IgD-negative memory B cell (primary cell): ENCODE results near the gene XXYLT1. TPM values are rescaled to one million over a fixed set of nuclear protein-coding genes. Genes with fewer than 3 reads are reported as not detected.

Source experiments
- H3K27ac Mint-ChIP-seq, 3 donors: one replicate each; pipeline ENCODE4 v1.8.0; 2020 to 2022; ENCODE audit warnings: mild to moderate bottlenecking in 3 of 3, mixed read lengths in 3 of 3, moderate library complexity in 1 of 3
- H3K27me3 Mint-ChIP-seq: one replicate; pipeline ENCODE4 v1.8.0; 2021; ENCODE audit warnings: mixed read lengths
- H3K36me3 Mint-ChIP-seq: one replicate; pipeline ENCODE4 v1.8.0; 2020; ENCODE audit warnings: mild to moderate bottlenecking, mixed read lengths
- H3K4me1 Mint-ChIP-seq, 3 donors: one replicate each; pipeline ENCODE4 v1.8.0; 2020 to 2022; ENCODE audit warnings: mixed read lengths in 3 of 3, mild to moderate bottlenecking in 1 of 3
- H3K4me3 Mint-ChIP-seq, 4 donors: one replicate each; pipeline ENCODE4 v1.8.0; 2020 to 2022; ENCODE audit warnings: mild to moderate bottlenecking in 4 of 4, mixed read lengths in 4 of 4, moderate library complexity in 3 of 4
- H3K9me3 Mint-ChIP-seq, 3 donors: one replicate each; pipeline ENCODE4 v1.8.0; 2020 to 2021; ENCODE audit warnings: mixed read lengths in 3 of 3, mild to moderate bottlenecking in 1 of 3
- polyA plus RNA-seq: library from polyadenylated mRNA; unstranded; fragments of 300-500 nt; fragmentation: Illumina TruSeq; gene quantifications from one replicate; pipeline ENCODE4 v1.2.3, GENCODE V29; 2021

Gene XXYLT1
- polyA plus RNA-seq, 1 donor from 2014 or later = 5.2 TPM

DNA sequence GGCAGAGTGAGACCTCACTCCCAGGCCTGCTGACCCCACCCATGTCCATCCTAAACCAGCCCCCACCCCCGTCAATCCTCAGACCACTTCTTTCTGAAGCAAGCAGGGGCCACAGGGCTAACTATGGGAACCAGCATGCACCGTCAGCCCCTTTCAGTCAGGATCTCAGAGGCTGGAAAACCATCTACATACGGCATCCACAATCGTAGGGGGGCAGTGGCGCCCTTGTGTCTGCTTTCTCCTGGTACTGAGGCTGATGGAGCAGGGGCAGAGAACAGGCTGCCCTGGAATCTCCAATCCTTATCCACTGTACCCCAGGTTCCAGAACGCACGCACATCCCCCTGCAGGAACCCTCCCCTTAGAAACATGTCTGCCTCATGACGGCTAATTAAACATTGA lies 56.6 kb downstream of the XXYLT1 start:
- Mint-ChIP-seq H3K9me3 (no peaks in the 10 kb centered on the region), H3K36me3 (peaks cover 2% of the 10 kb centered on the region), H3K27ac (no peak overlapping the region), H3K27me3 (no peaks in the 10 kb centered on the region), H3K4me3 (no peak overlapping the region), H3K4me1 (peaks cover 0 to 3% (median 0%) of the 10 kb centered on the region in 3 donors)

DNA sequence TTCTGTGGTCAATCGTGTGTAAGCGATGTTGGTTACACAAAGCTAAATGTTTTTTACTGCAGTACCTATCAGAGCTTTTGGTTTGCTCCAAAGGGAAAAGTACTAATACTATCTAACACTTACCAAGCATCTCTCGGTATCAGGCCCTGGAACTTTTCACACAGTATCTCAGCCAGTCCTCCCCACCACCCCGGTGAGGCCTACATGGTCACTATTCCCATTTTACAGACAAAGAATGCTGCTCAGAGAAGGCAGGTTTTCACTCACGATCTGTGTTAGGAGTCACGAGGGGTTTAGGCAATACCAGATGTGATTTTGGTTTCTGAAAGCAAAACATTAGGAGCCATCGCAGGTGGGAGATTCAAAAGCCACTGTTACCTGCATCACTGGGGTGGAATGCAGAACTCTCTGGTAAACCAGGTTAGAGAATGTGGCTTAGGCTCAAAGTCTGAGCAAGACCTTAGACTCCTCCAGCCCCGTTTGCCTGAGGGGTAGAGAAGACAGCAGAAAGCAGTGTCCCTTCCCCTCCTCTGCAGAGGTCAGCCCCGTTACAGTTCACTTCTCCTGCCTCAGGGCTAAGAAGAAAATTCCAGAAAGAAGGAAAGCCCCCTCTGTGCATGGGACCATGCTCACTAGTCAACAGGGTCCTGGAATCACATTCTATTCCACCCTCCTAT lies 57.2 kb downstream of the XXYLT1 start:
- H3K4me1 Mint-ChIP-seq = peaks cover 0 to 3% (median 0%) of the 10 kb centered on the region in 3 donors
- no peaks in the 10 kb centered on the region for H3K9me3 Mint-ChIP-seq
- H3K27ac Mint-ChIP-seq = no peak overlapping the region
- peaks cover 2% of the 10 kb centered on the region for H3K36me3 Mint-ChIP-seq
- H3K4me3 Mint-ChIP-seq = no peak overlapping the region
- H3K27me3 Mint-ChIP-seq = no peaks in the 10 kb centered on the region

DNA sequence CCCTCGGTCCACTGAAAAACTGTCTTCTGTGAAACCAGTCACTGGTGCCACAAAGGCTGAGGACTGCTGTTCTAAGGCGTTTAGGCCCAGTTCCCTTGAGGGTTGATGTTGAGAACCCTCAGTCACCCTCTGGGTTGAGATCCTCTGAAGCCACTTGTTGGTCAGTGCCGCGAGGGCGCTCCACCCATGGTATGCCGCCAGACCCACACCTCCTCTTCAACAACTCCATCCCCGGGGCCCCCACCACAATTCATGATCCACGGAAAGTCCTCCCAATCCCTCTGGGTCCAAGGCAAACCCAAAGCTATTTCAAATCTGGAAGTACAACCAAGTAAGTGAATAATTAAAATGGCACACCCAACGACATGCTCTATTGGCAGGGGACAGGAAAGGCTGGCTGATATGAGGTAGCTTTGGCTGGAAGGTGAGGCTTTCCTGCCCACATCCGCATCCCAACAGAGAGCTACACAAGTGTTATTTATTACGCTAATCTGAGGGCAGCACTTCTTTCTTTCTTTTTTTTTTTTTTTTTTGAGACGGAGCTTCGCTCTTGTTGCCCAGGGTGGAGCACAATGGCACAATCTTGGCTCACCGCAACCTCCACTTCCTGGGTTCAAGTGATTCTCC lies 58.1 kb downstream of the XXYLT1 start:
- no peaks in the 10 kb centered on the region for H3K9me3 Mint-ChIP-seq
- no peak overlapping the region for H3K27ac Mint-ChIP-seq
- H3K4me1 Mint-ChIP-seq = peaks cover 6 to 10% (median 6%) of the 10 kb centered on the region in 3 donors
- H3K4me3 Mint-ChIP-seq = peak overlapping the region in 1 of 4 donors; percentile 33
- H3K36me3 Mint-ChIP-seq = peaks cover 2% of the 10 kb centered on the region
- H3K27me3 Mint-ChIP-seq = no peaks in the 10 kb centered on the region

DNA sequence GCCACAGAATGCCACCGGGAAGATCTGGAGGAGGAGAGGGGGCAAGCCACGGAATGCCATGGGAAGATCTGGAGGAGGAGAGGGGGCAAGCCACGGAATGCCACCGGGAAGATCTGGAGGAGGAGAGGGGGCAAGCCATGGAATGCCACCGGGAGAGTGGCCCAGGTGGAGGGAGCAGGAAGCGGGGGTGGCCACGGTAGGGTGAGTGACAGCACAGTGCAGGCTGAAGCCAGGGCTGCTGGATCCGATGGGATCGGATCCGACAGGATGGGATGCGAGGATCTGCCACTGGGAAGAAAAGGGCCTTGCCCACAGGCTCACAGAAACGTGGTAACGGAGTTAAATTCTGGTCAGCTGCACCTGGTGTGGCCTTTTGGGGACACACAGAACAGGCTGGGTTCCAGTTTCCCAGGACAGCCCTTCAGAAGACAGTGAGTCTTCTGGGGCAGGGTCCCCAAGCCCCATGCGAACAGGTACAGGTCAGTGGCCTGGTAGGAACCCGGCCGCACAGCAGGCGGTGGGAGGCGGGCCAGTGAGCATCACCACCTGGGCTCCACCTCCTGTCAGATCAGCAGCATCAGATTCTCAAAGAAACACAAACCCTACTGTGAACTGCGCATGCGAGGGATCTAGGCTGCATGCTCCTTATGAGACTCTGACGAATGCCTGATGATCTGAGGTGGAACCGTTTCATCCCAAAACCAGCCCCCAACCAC lies 58.8 kb downstream of the XXYLT1 start:
- H3K4me3 Mint-ChIP-seq = no peak overlapping the region
- no peaks in the 10 kb centered on the region for H3K27me3 Mint-ChIP-seq
- peaks cover 6 to 12% (median 7%) of the 10 kb centered on the region in 3 donors for H3K4me1 Mint-ChIP-seq
- H3K27ac Mint-ChIP-seq = no peak overlapping the region
- H3K9me3 Mint-ChIP-seq = no peaks in the 10 kb centered on the region
- H3K36me3 Mint-ChIP-seq = peaks cover 2% of the 10 kb centered on the region

DNA sequence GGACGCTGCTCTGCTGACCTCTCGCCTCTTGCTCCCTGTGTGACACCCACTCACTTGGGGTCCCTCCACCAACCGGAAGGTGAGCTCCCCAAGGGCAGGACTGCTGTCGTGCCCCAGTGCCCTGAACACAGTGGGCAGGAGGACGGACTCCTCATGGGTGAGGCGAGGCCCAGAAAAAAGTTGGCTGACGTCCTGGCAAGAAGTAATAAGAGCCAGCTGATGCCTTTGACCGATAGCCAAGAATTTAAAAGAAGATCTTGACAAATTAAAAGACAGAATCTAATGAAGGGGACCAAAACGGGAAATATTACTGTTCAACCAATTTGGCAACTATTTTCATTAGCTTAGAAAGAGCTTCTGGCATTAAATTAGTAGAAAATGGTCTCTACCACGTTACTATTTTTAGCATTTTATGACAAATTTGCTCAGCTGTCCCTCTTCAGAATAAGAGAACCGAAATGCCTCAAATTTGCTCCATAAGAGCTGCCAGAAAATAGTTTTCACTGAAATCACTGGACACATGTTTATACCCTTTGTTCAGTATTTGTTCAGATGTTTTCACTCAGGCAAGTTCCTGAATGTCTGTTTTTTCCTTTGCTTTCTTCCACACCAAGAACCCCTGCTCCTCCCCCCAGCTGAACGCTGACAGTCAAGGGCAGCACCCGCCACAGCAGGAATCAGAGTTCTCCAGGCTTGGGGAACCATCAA lies 60.5 kb downstream of the XXYLT1 start:
- no peaks in the 10 kb centered on the region for H3K27me3 Mint-ChIP-seq
- H3K4me3 Mint-ChIP-seq = no peak overlapping the region
- H3K36me3 Mint-ChIP-seq = peaks cover 2% of the 10 kb centered on the region
- peaks cover 7 to 14% (median 9%) of the 10 kb centered on the region in 3 donors for H3K4me1 Mint-ChIP-seq
- no peak overlapping the region for H3K27ac Mint-ChIP-seq
- H3K9me3 Mint-ChIP-seq = no peaks in the 10 kb centered on the region

DNA sequence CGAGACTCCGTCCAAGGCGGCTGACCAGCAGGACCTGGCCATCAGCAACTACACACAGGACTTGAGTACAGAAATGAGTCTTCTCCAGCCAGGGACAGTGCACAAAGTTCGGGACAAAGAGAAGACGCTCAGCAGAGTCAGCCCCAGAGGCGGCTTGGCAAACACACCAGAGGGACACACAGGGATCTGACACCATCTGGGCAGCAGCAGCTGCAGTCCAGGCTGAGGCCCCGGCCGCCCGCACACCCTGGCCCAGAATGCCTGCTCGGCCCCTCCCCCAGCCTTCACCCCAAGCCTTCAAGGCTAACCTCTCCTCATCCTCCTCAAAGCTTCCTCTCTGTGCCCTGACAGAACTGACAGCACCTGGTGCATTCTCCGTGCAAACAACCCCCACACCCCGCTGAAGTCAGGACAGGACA lies 61.1 kb downstream of the XXYLT1 start:
- H3K27ac Mint-ChIP-seq = no peak overlapping the region
- H3K4me1 Mint-ChIP-seq = peaks cover 11 to 19% (median 12%) of the 10 kb centered on the region in 3 donors
- H3K27me3 Mint-ChIP-seq = no peaks in the 10 kb centered on the region
- H3K4me3 Mint-ChIP-seq = no peak overlapping the region
- H3K36me3 Mint-ChIP-seq = peaks cover 2% of the 10 kb centered on the region
- H3K9me3 Mint-ChIP-seq = no peaks in the 10 kb centered on the region

DNA sequence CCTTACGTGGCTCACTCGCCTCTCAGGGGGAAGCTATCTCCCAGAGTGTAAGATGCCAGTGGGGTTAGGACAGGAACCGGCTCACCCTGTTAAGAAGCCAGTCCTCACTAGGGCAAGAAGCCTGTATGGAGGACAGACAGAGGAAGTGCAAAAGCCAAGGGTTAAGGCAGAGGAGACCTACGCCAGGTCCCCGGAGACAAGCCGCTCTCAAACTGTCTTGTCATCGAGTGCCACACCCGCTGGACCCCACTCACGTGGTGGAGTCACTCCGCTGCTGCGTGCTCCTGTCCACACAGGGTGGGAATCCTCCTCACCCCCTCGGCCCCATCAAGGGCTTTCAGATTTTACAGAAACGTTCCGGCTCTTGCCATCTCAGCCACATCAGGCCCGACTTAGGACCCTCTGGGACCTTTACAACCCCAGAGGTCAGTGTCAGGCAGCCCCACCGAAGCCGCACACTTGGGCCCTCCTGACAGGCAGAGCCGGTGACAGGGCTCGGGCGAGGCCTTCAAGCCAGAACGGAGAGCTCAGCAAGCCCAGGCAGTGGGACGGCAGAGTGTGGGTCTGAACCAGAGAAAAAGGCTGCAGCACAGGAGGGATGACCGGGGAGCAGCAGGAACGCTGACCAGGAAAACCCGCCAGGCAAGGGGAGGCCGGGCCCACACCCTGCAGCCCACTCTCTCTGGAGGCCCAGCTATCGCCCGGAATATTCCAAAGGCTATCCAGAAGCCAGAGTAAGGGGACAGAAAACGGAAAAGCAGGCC lies 61.7 kb downstream of the XXYLT1 start:
- H3K4me1 Mint-ChIP-seq = peaks cover 12 to 25% (median 16%) of the 10 kb centered on the region in 3 donors
- no peaks in the 10 kb centered on the region for H3K27me3 Mint-ChIP-seq
- H3K36me3 Mint-ChIP-seq = peaks cover 2% of the 10 kb centered on the region

DNA sequence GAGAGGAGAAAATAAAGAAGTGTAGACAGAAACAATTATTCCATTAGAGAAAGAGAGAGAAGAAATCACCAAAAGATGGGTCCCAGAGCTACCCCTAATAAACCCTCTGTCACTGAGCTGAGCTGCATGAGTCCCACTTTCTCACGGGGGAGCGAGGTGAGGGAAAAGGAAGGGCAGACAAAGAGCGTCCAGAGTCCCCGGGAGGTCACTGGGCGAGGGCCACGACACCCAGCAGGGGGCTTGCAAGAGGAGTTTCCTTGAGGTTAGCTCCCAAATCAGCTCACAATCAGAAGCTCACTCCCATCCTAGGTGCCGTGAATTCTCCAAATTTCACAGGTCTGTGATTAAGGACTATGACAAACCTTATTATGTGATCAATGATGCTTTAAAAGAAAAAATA lies 62.3 kb downstream of the XXYLT1 start:
- H3K36me3 Mint-ChIP-seq = peaks cover 2% of the 10 kb centered on the region
- peaks cover 12 to 26% (median 17%) of the 10 kb centered on the region in 3 donors for H3K4me1 Mint-ChIP-seq
- no peaks in the 10 kb centered on the region for H3K27me3 Mint-ChIP-seq
- H3K9me3 Mint-ChIP-seq = no peaks in the 10 kb centered on the region
- H3K4me3 Mint-ChIP-seq = peak overlapping the region in 1 of 4 donors; percentile 24
- no peak overlapping the region for H3K27ac Mint-ChIP-seq

More for the DNA sequence above, 61.7 kb downstream of the XXYLT1 start:
- no peak overlapping the region for H3K4me3 Mint-ChIP-seq
- H3K9me3 Mint-ChIP-seq = no peaks in the 10 kb centered on the region
- no peak overlapping the region for H3K27ac Mint-ChIP-seq

DNA sequence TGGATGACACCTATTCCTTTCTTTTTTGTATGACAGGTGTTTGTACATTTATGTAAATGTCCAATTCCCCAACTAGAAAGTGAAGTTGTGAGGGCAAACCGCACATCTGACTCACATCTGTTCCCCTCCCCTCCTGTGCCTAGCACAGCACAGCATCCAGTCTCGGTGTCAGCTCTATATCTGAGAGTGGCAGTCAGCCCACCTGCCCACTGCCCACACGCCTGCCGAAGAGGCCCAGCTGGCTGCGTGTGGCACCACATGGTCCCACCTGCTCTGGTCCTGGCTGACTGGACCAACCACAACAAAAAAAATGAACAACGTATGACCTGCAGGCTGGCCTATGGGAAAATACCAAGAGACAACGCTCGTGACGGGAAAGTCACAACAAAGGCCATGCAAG lies 62.8 kb downstream of the XXYLT1 start:
- Mint-ChIP-seq H3K27ac (peak overlapping the region in 2 of 3 donors; percentile 9 to 59), H3K4me3 (peak overlapping the region in 1 of 4 donors; percentile 24), H3K36me3 (peaks cover 2% of the 10 kb centered on the region), H3K4me1 (peaks cover 12 to 28% (median 19%) of the 10 kb centered on the region in 3 donors), H3K27me3 (no peaks in the 10 kb centered on the region), H3K9me3 (no peaks in the 10 kb centered on the region)

DNA sequence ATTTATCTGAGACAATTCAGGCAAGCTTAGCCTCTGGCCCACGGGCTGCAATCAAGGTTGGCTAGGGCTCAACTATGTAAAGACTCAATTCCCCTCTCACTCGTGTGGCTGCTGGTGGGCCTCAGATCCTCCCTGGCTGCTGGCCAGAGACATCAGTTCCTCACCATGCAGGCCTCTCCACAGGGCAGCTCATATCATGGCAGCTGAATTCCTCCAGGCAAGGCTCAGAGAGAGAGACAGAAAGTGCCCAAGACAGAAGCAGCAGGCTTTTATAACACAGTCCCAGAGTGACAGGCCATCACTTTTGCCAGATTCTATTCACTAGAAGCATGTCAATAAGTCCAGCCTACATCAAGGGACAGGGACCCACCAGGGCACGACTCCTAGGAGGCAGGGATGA lies 63.2 kb downstream of the XXYLT1 start:
- H3K4me1 Mint-ChIP-seq = peaks cover 12 to 26% (median 19%) of the 10 kb centered on the region in 3 donors
- H3K27ac Mint-ChIP-seq = peak overlapping the region in 1 of 3 donors; percentile 59
- H3K4me3 Mint-ChIP-seq = no peak overlapping the region

DNA sequence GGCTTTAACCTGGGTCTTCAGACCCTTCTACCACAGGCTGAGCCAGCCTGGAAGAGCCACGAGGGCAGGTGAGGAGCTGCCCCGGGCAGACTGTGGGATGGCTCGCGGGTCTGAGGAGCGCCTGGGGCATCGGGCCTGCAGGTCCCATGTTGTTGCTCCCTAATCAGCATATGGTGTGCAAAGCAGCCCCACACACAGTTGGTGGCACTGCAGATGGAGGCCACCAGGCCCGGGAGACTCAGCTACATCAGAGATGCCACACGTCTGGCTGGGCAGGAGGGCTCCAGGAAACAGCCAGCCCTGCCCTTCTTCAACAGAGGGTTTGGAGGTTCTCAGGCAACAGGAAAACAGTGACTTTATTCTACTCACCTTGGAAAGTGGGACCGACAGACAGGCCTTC lies 63.9 kb downstream of the XXYLT1 start:
- peaks cover 12 to 25% (median 19%) of the 10 kb centered on the region in 3 donors for H3K4me1 Mint-ChIP-seq
- no peaks in the 10 kb centered on the region for H3K27me3 Mint-ChIP-seq
- H3K4me3 Mint-ChIP-seq = no peak overlapping the region
- H3K27ac Mint-ChIP-seq = no peak overlapping the region
- H3K9me3 Mint-ChIP-seq = no peaks in the 10 kb centered on the region
- peaks cover 2% of the 10 kb centered on the region for H3K36me3 Mint-ChIP-seq

More for the DNA sequence above, 63.2 kb downstream of the XXYLT1 start:
- Mint-ChIP-seq H3K27me3 (no peaks in the 10 kb centered on the region), H3K36me3 (peaks cover 2% of the 10 kb centered on the region), H3K9me3 (no peaks in the 10 kb centered on the region)

DNA sequence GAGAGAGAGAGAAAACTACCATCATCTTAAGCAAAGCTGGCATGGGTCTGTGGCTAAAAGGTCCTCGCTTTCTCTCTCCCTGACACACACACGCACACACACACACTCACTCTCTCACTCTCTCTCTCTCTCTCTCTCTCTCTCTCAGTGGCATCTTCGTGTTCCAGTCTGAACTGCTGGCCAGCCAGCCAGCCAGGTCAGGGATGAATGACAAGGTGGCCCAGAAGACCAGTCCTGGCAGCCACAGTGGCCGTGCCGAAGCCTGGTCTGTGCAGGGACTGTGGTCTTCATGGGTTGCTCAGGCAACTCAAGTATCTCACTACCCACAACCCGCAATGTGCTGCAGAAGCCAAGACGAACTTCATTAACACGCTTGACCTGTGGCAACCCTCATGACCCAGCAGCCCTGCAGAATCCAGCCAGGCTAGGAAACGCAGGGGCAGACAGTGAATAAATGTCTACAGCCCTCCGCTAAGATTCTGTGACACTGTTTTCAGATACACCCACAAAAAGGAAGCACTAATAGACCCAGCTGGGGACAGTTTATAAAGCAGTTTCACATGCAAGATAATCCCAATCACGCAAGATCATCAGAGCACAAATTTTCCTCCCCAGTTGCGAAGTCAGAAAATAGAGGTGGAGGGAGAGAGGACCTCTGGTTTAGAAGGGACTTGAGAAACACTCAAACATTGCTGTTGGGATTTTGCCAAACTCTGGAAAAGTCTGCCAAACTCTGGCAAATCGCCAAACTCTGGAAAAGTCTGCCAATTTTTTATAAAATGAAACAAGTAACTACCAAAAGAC lies 66.4 kb downstream of the XXYLT1 start:
- Mint-ChIP-seq H3K27ac (no peak overlapping the region), H3K36me3 (no peaks in the 10 kb centered on the region), H3K9me3 (no peaks in the 10 kb centered on the region), H3K27me3 (no peaks in the 10 kb centered on the region), H3K4me1 (peaks cover 12 to 25% (median 19%) of the 10 kb centered on the region in 3 donors), H3K4me3 (peak overlapping the region in 3 of 4 donors; percentile 12 to 72 (median 43))

DNA sequence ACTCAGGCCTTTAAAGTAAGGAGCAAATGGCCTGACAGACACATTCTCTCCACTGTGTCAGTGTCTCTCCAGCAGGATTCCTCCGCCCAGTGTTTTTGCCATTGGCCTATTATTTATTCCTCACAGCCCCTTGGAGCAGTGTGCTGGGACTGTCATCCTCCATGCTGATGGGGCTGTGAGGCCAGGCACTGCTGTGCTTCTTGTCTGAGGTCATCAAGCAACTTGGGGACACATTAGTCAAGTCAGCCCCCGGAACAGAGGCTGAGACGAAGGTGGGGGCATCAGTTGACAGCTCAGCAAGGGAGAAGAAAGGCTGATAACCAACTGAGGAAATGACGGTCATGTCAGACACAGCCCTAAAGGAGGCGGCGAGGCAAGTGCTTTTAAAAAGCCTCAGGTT lies 67.4 kb downstream of the XXYLT1 start:
- H3K4me3 Mint-ChIP-seq = peak overlapping the region in 1 of 4 donors; percentile 33
- H3K27ac Mint-ChIP-seq = no peak overlapping the region
- peaks cover 15 to 25% (median 19%) of the 10 kb centered on the region in 3 donors for H3K4me1 Mint-ChIP-seq
- no peaks in the 10 kb centered on the region for H3K27me3 Mint-ChIP-seq
- no peaks in the 10 kb centered on the region for H3K9me3 Mint-ChIP-seq
- no peaks in the 10 kb centered on the region for H3K36me3 Mint-ChIP-seq
